DMS53 (cell line): ENCODE measurements around the gene CCDC159.
"Not testable (repeated sequence)": the region's sequence is repeated elsewhere in the genome, so short reads cannot be mapped to it uniquely, and the experiment has no call there.

Experiments
- DNase-seq: peaks from one replicate; lab custom pipeline; 2025; lab: John Stamatoyannopoulos, UW

CCDC159 gene

GRCh38 chr19:11346104-11346940, at the start of gene CCDC159, which contains the start of gene TMEM205:
TSS of gene CCDC159 (plus strand) at chr19:11346519. CDS start at chr19:11346607, 88 bp downstream.
TSS of gene TMEM205 (minus strand) at chr19:11346268. CDS start at chr19:11345619, 649 bp downstream.
- DNase-seq: peak; percentile 99

DNA sequence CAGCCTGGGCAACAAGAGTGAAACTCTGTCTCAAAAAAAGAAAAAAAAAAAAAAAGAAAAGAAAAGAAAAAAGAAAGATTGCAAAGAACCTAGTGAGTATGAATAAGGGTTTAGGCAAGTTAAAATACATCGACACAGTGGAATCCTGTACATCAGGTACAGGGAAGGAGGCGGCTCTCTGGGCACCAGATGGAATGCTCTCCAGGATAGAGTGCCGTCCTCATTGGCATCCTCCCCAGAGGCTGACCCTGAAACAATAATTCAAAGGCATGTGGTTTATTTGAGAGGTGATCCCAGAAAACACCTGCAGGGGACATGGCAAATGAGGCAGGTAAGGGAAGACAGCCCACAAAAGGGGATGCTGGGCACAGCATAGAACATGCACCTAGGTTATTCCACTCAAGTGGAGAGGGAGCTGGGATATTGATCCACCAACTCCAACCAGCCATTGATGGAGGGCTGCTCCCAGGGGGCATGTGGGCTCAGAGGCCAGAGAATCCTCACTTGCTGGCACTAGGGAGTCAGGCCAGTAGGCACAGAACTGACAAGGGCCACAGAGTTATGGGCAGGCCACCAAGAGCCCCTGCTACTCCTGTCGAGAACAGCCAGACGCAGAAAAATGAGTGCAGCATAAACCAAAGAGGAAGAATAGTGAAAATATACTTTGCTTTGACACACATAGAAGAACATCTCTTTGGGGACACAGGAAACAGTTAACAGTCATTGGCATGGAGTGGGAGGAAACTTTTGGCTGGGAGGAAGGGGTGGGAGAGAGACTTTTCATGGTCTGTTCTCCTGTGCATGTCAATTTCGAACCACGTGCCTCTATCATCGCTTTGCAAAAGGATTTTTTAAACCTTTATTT, 46.1 kb upstream of the CCDC159 start:
- DNase-seq: no peak

GRCh38 chr19:11300811-11301120, 45.6 kb upstream of the CCDC159 start:
- DNase-seq: no peak

DNA sequence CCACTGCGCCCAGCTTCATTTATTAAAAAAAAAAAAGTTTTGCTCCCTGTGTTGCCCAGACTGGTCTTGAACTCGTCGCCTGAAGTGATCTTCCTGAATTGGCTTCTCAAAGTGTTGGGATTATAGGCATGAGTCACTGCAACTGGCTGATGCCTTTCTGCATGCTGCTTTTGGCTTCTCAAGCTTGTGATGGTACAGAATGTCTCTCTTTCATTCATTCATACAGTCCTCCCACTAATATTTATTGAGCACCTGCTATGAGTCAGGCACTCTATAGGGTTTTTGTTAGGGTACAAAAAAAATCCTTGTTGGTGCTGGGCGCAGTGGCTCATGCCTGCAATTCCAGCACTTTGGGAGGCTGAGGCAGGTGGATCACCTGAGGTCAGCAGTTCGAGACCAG, 41.4 kb upstream of the CCDC159 start:
- DNase-seq: no peak

GRCh38 chr19:11306337-11306736, 40.0 kb upstream of the CCDC159 start:
- peak; percentile 45 for DNase-seq

- not testable (repeated sequence) for DNase-seq
Measured at GRCh38 chr19:11320278-11320995, 25.9 kb upstream of the CCDC159 start.

- DNase-seq: peak; percentile 33
Measured at GRCh38 chr19:11321191-11322126, 24.9 kb upstream of the CCDC159 start.

DNA sequence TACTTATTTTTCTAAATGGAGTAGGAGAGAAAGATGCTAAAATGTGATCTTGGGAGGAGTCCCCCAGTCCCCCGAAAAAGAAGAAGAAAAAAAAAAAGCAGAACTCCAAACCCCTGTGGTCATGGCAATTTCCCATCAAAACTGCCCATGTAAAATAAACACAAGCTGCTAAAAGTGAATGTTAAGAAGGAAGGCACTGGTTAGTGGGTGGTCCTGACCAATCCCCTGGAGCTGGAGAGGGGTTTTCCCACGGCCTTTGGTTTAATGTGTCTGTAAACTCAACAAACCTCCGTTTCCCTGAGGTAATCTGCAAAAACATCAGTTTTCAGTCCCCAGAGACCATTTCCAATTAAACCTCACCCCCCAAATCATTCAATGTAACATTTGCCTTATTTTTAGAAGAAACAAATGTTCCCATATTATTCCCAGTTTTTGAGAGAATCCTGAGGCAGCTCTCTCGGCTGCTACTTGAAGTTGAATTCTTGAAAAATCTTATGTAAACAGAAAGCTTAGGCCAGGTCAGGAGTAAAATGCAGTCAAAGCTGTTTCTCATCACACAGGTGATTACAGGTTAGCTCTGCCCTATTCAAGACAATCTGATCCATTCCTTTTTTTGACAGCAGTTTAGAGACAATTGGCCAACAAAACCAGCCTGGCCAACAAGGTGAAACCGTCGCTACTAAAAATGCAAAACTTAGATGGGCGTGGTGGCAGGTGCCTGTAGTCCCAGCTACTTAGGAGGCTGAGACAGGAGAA, 23.9 kb upstream of the CCDC159 start:
- DNase-seq: no peak

GRCh38 chr19:11323601-11324078, 22.7 kb upstream of the CCDC159 start:
- DNase-seq: no peak

DNA sequence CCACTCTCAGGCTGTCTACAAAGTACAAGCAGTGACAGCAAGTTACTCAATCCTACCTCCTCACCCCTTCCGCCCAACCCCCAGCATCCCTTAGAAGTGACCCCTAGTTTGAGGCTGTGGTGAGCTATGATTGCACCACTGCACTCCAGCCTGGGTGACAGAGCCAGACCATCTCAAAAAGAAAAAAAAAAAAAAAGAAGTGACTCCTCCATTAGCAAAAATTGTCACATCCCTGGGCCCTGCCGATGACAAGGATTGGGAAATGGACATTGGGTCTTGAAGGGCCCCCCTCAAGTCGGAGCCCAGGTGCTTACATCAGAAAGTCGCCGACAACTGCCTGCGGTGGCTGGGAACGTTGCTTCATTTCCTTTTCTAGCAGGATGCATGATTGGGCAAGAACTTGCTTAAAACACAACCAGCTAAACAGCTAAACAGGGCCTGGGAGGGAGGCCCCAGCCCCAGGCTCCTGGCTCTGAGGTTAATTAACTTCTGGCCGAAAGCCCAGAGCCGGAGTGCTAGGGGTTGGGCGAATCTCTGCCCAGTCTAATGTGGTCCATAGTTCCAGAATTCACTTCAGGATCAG, 22.1 kb upstream of the CCDC159 start:
- DNase-seq: no peak

GRCh38 chr19:11324748-11325389, 21.4 kb upstream of the CCDC159 start:
- DNase-seq: no peak

DNA sequence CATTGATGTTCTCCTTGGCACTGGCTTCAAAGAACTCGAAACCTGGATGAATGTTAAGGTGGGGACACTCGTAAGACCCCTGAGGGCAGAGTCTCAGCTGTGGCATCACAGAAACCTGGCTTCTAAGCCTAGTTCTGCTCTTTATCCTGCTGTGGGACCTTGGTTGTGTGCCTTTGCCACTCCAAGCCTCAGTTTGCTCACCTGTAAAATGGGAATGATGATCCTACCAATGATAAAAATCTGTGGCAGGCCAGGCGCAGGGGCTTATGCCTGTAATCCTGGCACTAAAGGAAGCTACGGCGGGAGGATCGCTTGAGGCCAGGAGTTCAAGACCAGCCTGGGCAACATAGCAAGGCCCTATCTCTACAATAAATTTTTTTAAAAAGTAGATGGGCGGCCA, 20.8 kb upstream of the CCDC159 start:
- no peak for DNase-seq

GRCh38 chr19:11330127-11330526, 16.2 kb upstream of the CCDC159 start:
- DNase-seq: no peak

- DNase-seq: no peak
Measured at GRCh38 chr19:11331502-11331901, 14.8 kb upstream of the CCDC159 start.

DNA sequence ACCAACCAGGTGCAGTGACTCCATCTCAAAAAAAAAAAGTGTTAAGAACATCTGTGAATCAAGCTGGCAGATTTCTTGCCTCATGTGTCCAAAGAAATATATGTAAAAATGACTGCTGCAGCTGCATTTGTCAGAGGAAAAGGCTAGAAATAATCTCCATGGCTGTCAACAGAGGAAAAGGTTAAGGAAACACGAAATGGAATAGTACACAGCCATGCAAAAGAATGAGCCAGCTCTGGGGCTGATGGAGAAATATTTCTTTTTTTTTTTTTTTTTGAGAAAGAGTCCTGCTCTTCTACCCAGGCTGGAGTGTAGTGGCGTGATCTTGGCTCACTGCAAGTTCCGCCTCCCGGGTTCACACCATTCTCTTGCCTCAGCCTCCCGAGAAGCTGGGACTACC, 13.5 kb upstream of the CCDC159 start:
- no peak for DNase-seq

GRCh38 chr19:11333838-11334237, 12.5 kb upstream of the CCDC159 start:
- DNase-seq: peak; percentile 55

DNA sequence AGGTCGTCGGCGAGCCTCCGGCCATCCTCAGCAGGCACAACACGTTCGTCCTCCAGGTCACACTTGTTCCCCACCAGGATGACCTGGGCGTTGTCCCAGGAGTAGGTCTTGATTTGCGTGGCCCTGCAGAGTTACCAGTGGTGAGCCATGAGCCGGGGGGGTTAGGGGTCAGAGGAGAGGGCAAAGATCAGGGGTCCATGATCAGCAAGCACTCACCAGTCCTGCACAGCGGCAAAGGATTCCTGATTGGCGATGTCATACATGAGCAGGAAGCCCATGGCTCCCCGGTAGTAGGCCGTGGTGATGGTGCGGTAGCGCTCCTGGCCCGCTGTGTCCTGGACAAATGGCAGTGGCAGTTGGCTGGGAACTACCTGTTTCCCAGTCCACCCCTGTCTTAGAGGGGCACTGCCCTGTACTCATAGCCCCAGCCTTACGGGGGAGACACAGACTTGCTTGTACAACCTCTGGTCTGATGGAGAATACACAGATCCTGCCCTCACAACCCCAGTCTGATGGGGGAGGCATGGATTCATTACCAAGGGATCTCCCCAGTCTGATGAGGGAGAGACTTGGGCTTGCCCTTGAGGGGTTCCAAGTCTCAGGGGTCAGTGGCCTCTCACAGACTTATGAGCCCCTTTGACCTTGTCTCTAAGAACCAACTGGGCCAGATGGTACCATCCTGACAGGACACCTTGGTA, 10.7 kb upstream of the CCDC159 start:
- no peak for DNase-seq

- no peak for DNase-seq
Measured at GRCh38 chr19:11337080-11337479, 9.2 kb upstream of the CCDC159 start.

DNA sequence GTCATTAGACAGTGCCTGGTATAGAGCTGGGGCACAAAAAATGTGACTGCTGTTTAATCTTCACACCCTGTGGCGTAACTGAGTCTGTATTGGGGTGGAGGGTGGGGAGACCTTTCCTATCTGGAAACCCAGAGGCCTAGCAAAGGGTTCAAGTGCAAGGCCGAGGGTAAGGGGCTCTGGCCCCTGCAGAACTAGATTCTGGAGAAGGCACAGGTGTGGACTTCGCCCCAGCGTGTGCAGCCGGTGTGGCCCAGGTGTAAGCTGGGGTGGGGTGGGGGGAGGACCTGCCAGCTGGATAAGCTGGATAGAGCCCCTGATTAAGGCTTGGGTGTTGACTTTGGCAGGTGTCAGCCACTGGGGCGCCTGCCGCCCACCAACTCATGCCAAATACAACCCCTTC, 8.2 kb upstream of the CCDC159 start:
- DNase-seq: no peak
